KBM-7 (cell line): ENCODE results near the gene RBFOX2.
"Not testable (repeated sequence)": the region's sequence is repeated elsewhere in the genome, so short reads cannot be mapped to it uniquely, and the experiment has no call there.

ENCODE experiments used
- DNase-seq: peaks from one replicate; pipeline ENCODE4 v3.0.0-alpha.2; 2015
- in situ Hi-C: fragments of 300-500 bp; cut with MboI; formaldehyde crosslinking; loops from 2 replicates; pipeline ENCODE4 v1.14.3; 2020; ENCODE audit warnings: low sequenced_read_pairs, low pct_unique_long_range_greater_than_20kb, mixed read lengths

The RBFOX2 gene

DNA sequence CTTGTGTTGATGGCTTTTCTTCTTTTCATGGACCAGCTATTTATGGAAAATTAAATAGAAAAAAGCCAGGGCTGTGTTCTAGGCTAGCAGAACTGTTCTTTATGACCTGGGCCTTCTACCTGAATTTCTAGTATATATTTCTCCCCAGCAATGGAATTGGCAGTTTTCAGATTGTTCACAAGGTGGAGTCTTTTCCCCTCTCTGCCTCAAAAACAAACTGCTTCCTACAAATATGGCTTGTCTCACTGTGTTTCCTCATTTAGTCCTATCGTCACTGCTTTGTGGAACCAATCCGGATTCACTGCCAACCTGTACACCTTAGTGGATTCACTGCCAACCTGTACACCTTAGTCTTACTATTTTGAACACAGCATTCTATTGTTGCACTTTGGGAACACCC lies 316.0 kb downstream of the RBFOX2 start:
- DNase-seq, result peak; percentile 52
- in situ Hi-C loops, result no loop called here

GRCh38 chr22:35711336-35711735 lies 317.3 kb downstream of the RBFOX2 start:
- in situ Hi-C loops, result no loop called here
- no peak for DNase-seq

DNA sequence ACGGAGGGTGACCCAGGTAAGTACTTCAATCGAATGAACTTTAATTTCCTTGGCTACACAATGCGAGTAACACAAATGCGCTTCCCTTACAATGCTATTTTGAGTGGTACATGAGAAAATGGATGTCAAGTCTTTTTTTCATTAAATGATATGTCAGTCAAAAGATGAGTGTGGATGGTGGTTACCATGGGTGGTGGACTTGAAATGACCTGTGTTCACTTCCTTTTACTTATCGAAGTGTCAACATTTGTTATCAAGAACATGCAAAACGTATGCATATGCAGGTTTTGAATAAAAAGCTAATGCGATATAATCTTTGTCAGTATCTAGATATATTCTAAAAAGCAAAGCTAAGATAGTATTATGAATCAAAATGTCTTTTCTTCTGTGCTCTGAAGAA lies 319.7 kb downstream of the RBFOX2 start:
- DNase-seq, result no peak
- in situ Hi-C loops, result no loop called here

DNA sequence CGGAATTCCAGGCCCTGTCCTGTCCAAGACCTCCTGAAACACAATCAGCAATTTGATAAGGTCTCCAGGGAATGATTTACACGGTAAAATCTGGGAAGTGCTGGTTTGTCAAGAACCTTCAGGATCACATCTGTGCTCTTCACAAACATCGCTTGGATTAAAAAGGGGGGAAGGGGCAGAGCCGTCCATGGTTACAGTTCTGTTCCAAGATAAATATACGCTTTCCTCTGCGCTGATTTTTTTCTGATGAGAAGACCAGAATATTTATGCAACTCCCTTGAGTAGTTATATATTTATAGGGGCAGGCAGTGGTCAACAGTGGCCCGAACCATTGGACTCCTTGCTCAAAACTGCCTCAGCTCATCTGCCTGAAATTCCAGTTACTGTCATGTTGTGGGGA lies 320.2 kb downstream of the RBFOX2 start:
- in situ Hi-C loops, result no loop called here
- no peak for DNase-seq

- DNase-seq, result no peak
- in situ Hi-C loops, result no loop called here
These were observed 323.5 kb downstream of the RBFOX2 start for GRCh38 chr22:35705141-35705540.

GRCh38 chr22:35703861-35704584 lies 324.6 kb downstream of the RBFOX2 start:
- DNase-seq, result no peak
- in situ Hi-C loops, result no loop called here

GRCh38 chr22:35699852-35700251 lies 328.8 kb downstream of the RBFOX2 start:
- in situ Hi-C loops, DNase-seq: not testable (repeated sequence)

DNA sequence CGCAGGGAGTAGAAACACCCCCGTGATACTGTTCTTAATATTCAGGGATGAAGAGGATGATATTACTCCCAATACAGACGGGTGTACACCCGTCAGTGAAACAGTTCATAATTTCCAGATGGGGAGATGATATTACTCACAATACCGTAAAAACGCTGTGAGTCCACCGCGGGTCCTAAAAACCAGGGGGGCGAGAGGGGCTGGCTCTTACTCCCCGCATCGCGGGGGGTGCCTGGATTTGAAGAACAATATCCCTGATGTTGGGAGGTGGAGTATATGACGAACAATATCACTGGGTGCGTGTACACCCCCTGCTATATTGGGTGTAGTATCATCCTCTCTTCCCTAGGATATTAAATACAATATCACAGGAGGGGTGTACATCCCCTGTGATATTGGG lies 331.5 kb downstream of the RBFOX2 start:
- no peak for DNase-seq
- in situ Hi-C loops, result no loop called here

DNA sequence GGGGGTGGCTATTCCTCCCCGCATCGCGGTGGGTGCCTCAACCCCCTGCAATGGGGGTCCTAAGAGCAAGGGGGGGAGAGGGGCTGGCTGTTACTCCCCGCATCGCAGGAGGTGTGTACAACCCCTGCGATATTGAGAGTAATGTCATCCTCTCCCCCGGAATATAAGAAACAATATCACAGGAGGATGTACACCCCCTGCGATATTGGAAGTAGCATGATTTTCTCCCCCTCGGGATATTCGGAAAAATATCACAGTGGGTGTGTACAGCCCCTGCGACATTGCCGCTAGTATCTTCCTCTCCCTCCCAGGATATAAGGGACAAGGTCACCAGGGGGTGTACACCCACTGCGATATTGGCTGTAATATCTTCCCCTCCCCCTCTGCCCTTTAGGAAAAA lies 333.4 kb downstream of the RBFOX2 start:
- DNase-seq, result no peak
- in situ Hi-C loops, result no loop called here

- in situ Hi-C loops, result no loop called here
- DNase-seq, result no peak
These were observed 338.6 kb downstream of the RBFOX2 start for GRCh38 chr22:35690001-35690400.

GRCh38 chr22:35688913-35689675 lies 339.5 kb downstream of the RBFOX2 start:
- DNase-seq, result no peak
- in situ Hi-C loops, result no loop called here
